ENCODE results near the gene FMNL2.

The FMNL2 gene

GRCh38 chr2:152446213-152446612 lies 111.2 kb downstream of the FMNL2 start:
- no peak for DNase-seq (ENCODE audit: low read depth, low spot score)

DNA sequence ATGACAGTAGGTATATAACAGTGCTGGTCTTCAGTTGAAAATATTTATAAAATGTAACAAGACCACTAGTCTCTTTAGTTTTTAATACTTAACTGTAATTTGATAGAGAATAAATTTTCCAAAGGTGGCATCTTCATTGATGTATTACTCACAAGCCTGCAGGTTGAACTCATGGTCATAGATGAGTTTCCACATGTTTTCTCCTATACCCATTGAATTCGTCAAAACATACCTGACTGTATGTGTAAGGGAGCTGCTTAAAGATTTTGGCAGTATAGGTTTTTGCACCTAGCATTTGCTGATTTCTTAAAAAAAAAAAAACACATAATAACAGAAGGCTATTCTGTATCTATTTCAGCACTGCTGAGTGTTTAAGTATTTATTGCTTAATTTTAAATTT lies 112.9 kb downstream of the FMNL2 start:
- DNase-seq (ENCODE audit: low read depth, low spot score) = no peak

GRCh38 chr2:152448606-152449005 lies 113.6 kb downstream of the FMNL2 start:
- DNase-seq (ENCODE audit: low read depth, low spot score) = no peak

- no peak for DNase-seq (ENCODE audit: low read depth, low spot score)
Observed at GRCh38 chr2:152449578-152449977, 114.6 kb downstream of the FMNL2 start.

DNA sequence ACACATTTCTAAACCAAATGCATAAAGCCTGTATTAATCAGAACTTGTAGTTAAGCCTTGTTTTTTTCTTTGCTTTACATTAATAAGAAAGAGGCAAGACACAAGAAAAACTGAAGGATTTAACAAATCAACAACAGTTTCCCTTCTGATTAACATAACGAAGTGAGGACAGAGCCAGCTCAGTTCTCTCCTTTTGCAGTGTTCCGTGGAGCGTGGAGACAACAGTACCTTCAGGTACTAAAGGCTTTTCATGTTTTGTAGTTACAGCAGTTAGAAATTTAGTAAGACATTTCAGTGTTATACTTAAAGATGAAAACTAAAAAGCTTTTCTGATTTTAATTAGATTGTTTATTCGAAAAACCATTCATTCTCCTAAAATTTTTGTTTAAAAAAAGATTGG lies 115.2 kb downstream of the FMNL2 start:
- DNase-seq (ENCODE audit: low read depth, low spot score) = no peak

GRCh38 chr2:152452256-152452973 lies 117.4 kb downstream of the FMNL2 start:
- DNase-seq (ENCODE audit: low read depth, low spot score) = no peak

- DNase-seq (ENCODE audit: low read depth, low spot score) = no peak
Observed at GRCh38 chr2:152453129-152453911, 118.3 kb downstream of the FMNL2 start.

GRCh38 chr2:152454371-152454770 lies 119.4 kb downstream of the FMNL2 start:
- no peak for DNase-seq (ENCODE audit: low read depth, low spot score)

DNA sequence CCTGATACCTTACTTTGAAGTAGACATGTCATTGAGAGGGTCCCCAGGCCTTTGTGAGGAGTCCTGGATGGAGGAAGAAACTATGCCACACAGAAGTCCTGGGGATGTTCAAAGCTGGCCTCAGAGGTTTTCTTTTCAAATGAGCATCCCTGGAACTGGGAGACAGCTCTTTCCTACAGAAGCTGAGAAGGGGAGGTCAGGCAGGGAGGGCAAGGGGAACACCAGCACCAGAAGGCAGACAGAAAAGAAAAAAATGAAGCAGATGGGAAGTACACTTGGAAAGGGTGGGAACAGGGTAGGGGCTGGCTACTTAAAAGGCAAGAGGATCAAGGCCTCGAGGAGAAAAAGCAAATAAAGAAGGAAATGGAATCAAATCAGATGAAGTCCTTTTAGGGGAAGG lies 120.0 kb downstream of the FMNL2 start:
- no peak for DNase-seq (ENCODE audit: low read depth, low spot score)

GRCh38 chr2:152455738-152456137 lies 120.8 kb downstream of the FMNL2 start:
- DNase-seq (ENCODE audit: low read depth, low spot score) = no peak

- no peak for DNase-seq (ENCODE audit: low read depth, low spot score)
Observed at GRCh38 chr2:152456262-152456661, 121.3 kb downstream of the FMNL2 start.

GRCh38 chr2:152458441-152458940 lies 123.5 kb downstream of the FMNL2 start:
- no peak for DNase-seq (ENCODE audit: low read depth, low spot score)

- DNase-seq (ENCODE audit: low read depth, low spot score) = no peak
Observed at GRCh38 chr2:152459091-152459490, 124.1 kb downstream of the FMNL2 start.

GRCh38 chr2:152460567-152460966 lies 125.6 kb downstream of the FMNL2 start:
- no peak for DNase-seq (ENCODE audit: low read depth, low spot score)

GRCh38 chr2:152462120-152462519 lies 127.1 kb downstream of the FMNL2 start:
- DNase-seq (ENCODE audit: low read depth, low spot score) = no peak

DNA sequence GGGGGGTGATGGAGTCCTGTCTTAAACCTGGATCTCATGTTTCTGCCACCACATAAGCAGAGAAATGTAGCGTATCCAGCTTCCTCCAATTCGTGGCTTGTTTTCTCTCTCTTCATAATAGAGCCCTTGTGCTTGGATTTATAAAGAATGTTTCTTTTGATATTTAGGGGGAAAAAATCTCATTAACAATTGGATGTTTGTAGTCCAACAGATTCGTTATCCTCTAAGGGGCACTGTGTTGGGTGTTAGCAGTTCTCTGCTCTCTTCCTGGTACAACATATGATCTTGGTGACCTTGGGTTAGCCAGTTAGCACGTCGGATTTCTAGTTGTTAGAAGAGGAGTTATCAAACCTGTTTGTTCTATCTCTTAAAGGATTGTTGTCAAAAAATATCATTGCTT lies 127.8 kb downstream of the FMNL2 start:
- DNase-seq (ENCODE audit: low read depth, low spot score) = no peak

DNA sequence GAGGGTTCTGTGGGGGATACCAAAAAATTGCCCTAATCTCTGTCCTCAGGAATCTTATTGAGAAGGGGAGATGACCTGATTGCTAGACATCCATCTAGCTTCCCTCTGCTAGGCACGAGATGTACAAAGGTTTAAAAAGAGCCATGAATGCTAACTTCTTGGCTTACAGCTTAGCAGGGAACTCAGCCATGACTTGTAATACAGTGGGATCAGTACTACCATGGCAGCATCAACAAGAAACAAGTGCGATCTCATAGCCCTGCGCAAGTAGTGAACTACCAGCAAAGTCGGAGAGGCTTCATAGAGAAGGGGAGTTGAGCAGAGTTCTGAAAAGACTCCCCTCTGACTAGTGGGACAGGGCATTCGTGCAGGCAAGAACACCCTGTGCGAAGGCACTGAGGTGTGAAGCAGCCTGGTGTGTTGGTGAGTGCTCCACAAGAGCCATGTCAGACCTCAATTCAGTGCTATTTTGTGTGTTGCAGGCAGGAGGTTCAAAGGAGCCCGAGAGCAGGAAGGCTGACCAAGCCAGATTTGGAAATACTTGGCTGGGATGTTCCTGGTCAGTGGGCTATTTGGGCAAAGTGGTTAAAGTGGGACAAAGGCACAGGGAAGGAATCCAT lies 130.0 kb downstream of the FMNL2 start:
- no peak for DNase-seq (ENCODE audit: low read depth, low spot score)

DNA sequence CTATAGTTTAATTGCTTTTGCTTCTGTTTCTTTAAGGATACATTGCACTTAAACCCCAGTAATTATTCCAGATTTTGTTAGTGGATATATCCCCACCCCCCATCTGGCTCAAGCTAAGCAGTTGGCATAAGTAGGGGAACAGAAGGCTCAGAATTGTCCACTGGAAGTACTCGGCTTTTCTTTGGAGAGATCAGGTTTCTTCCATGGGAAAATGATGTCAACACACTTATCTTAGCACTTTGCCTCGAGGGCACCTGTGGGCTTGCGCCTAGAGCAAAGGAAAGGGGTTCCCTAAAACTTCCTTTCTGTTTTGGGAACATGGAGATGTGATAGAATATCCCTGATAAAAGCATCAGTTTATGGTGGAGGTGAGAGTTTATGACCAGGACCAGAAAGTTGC lies 130.6 kb downstream of the FMNL2 start:
- no peak for DNase-seq (ENCODE audit: low read depth, low spot score)

DNA sequence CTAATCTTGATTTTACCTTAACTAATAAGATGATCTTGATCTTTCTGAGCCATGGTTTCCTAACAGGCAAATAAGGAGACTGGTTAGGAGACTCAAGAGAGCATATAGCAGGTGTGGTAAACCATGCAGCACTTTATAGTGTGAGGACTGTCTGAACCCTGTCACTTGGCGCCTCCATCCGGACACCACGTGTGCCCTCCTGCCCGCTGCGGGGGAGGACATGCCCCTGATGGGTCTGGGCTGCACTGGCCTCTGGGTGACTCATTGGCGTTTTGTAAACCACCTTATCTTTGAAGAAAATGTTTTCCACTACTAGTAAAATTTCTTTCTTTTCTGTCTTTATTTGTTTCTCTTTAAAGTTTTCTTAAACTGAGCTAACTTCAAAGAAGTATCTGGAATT lies 131.1 kb downstream of the FMNL2 start:
- DNase-seq (ENCODE audit: low read depth, low spot score) = no peak

GRCh38 chr2:152466980-152467676 lies 132.2 kb downstream of the FMNL2 start:
- no peak for DNase-seq (ENCODE audit: low read depth, low spot score)

DNA sequence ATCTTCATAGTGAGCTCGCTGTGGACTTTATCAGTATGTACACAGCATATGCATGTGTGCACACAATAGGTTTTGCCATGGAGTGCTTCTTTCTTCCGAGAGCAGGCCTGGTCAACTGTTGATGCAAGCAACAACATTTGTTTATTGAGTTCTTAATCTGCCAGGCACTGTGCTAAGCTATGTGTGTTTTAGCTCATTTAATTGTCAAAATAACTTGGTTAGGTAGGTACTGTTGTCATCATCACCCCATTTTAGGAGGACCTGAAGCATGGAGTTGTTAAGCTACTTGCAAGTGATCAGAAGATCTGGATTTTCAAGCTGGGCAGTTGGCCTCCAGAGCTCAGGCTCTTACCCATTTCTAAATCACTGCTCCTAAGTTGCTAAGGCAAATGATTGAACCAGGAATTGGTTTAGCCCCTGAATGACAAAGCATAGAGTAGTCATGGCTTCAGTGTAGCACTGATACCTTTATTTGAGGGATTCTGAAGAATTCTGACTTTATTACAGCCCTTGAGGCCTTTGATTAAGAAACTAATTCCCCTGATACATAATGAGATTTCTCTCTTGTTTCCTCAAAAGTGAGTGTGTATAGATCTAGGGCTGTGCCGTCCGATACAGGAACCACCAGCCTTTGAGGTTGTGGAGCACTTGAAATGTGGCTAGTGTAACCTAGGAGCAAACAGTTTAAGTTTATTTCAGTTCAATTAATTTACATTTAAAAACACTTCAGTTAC lies 132.9 kb downstream of the FMNL2 start:
- DNase-seq (ENCODE audit: low read depth, low spot score) = no peak

Data from activated CD4-positive, CD25-positive, alpha-beta regulatory T cell treated with anti-CD3 and anti-CD28 coated beads, Interleukin-2, amount 50 U/mL, for 16 hours (primary cell).